GM19463 (cell line): ENCODE measurements around the gene CORO2B.

Experiments
- ATAC-seq: cut with Tn5 transposase; IDR thresholded peaks from one replicate; pipeline ENCODE4 v1.9.1; 2021; ENCODE audit warnings: mild to moderate bottlenecking, moderate library complexity; ENCODE audit not compliant: unreplicated experiment

Gene CORO2B

GRCh38 chr15:68589783-68590710 lies 11.3 kb downstream of the CORO2B start:
- no peak for ATAC-seq

- no peak for ATAC-seq
Observed at GRCh38 chr15:68590721-68591389, 12.1 kb downstream of the CORO2B start.

- no peak for ATAC-seq
Observed at GRCh38 chr15:68592054-68592453, 13.3 kb downstream of the CORO2B start.

GRCh38 chr15:68592544-68592943 lies 13.8 kb downstream of the CORO2B start:
- no peak for ATAC-seq

GRCh38 chr15:68593341-68593740 lies 14.5 kb downstream of the CORO2B start:
- ATAC-seq, result no peak

- ATAC-seq, result no peak
Observed at GRCh38 chr15:68593828-68594532, 15.2 kb downstream of the CORO2B start.

- ATAC-seq, result no peak
Observed at GRCh38 chr15:68594533-68595259, 15.9 kb downstream of the CORO2B start.

GRCh38 chr15:68595260-68595564 lies 16.4 kb downstream of the CORO2B start:
- ATAC-seq, result no peak

- no peak for ATAC-seq
Observed at GRCh38 chr15:68595761-68596160, 17.0 kb downstream of the CORO2B start.

- no peak for ATAC-seq
Observed at GRCh38 chr15:68596691-68597090, 17.9 kb downstream of the CORO2B start.

GRCh38 chr15:68597581-68597980 lies 18.8 kb downstream of the CORO2B start:
- ATAC-seq, result no peak

- no peak for ATAC-seq
Observed at GRCh38 chr15:68598171-68599152, 19.7 kb downstream of the CORO2B start.

- ATAC-seq, result no peak
Observed at GRCh38 chr15:68599153-68599545, 20.4 kb downstream of the CORO2B start.

GRCh38 chr15:68599560-68600071 lies 20.8 kb downstream of the CORO2B start:
- no peak for ATAC-seq

GRCh38 chr15:68601206-68602197 lies 22.7 kb downstream of the CORO2B start:
- ATAC-seq, result no peak

- no peak for ATAC-seq
Observed at GRCh38 chr15:68602459-68603215, 23.8 kb downstream of the CORO2B start.

- no peak for ATAC-seq
Observed at GRCh38 chr15:68603216-68603595, 24.4 kb downstream of the CORO2B start.

- no peak for ATAC-seq
Observed at GRCh38 chr15:68603951-68604350, 25.2 kb downstream of the CORO2B start.
